WI38 (cell line): Measurements from ENCODE around the gene RPS5.
"Not testable (repeated sequence)": the region's sequence is repeated elsewhere in the genome, so short reads cannot be mapped to it uniquely, and the experiment has no call there.

ENCODE experiments used
- H3K4me3 ChIP-seq: 2 replicates; pipeline ENCODE4 v1.5.1; 2011; ENCODE audit warnings: low read depth, mild to moderate bottlenecking, control low read depth, low read length
- CTCF ChIP-seq: IDR thresholded peaks from 2 replicates; pipeline ENCODE4 v1.5.1; 2012; ENCODE audit warnings: low read depth, mild to moderate bottlenecking, control low read depth, low read length

The RPS5 gene

GRCh38 chr19:58439576-58440554 lies 52.8 kb downstream of the RPS5 start, which contains the start of gene ZNF132:
TSS of gene ZNF132 (minus strand) at chr19:58440153. CDS start at chr19:58439821, 332 bp downstream.
- no peak for TF ChIP-seq CTCF
- H3K4me3 ChIP-seq, result peak within 1 kb of the TSS; percentile 83

- TF ChIP-seq CTCF, result no peak
- H3K4me3 ChIP-seq, result peak overlapping the region; percentile 83
Observed at GRCh38 chr19:58440556-58440955, 53.5 kb downstream of the RPS5 start.

GRCh38 chr19:58442986-58443385 lies 55.9 kb downstream of the RPS5 start:
- H3K4me3 ChIP-seq, result not testable (repeated sequence)
